ENCODE results near the gene PHC2. TPM values are rescaled to one million over a fixed set of nuclear protein-coding genes. Genes with fewer than 3 reads are reported as not detected.

The PHC2 gene
- total and polyA plus RNA-seq, 2 of the 13 experiments (the other 11 are each of a cell fraction or from before 2014, with no cell fraction given) = 52.5 to 84.9 TPM

GRCh38 chr1:33361532-33362235 is 69.2 kb downstream of the PHC2 start (continued):
- TF ChIP-seq ZNF737 (CRISPR knock-in tag; IDR thresholded peaks at IDR 0.05; ENCODE audit: borderline replicate concordance) (no peak), TRIM24 (CRISPR knock-in tag; IDR thresholded peaks at IDR 0.05) (no peak), ZNF234 (CRISPR knock-in tag; conservative IDR thresholded peaks at IDR 0.05) (no peak), SNRNP70 (IDR thresholded peaks at IDR 0.05; ENCODE audit: low read depth, low read length) (no peak)

DNA sequence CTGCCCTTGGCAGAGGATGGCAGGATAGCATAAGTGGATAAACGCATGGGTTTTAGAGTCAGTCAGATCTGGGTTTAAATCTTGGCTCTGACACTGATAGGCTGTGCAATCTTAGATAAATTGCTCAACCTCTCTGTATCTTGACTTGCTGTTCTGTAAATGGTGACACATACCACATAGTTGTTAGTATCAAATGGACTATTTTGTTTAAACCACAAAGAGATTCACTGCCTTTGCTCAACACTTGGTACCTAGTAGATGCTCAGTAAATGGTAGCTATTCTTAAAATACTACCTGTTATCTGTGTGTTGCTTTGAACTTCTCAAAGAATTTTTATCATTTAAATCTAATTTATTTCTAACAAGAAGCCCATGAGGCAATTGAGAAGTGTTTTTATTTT is 70.5 kb downstream of the PHC2 start:
- intact Hi-C loops (cut with micrococcal nuclease; ENCODE audit: unreplicated experiment) = loop anchor here (10.0 kb wide), 1 partner anchor 246 kb away; no protein-coding TSS in a partner anchor
- in situ Hi-C loops (cut with HindIII; ENCODE audit: extremely low pct_ligation_motif_present, low pct_unique_long_range_greater_than_20kb) = no loop called here
- no peaks in the 10 kb centered on the region; the same call in 1 of the 2 replicates for H4K20me1 ChIP-seq (ENCODE audit: insufficient read depth, low read length)
- H3K9ac ChIP-seq (ENCODE audit: insufficient read depth, low read depth, low read length) = no peak overlapping the region
- TF ChIP-seq BRCA1 (CRISPR knock-in tag; IDR thresholded peaks at IDR 0.05) (no peak), SMC3 (IDR thresholded peaks at IDR 0.05; ENCODE audit: low read length) (no peak), BATF2 (CRISPR knock-in tag; IDR thresholded peaks at IDR 0.05) (no peak), IKZF4 (CRISPR knock-in tag; IDR thresholded peaks at IDR 0.05; ENCODE audit: borderline replicate concordance, low read depth, not compliant biosample characterization) (no peak), EHMT2 (IDR thresholded peaks at IDR 0.05; ENCODE audit: borderline replicate concordance, low read depth, low read length) (no peak), PHF8 (CRISPR knock-in tag; IDR thresholded peaks at IDR 0.05) (no peak), HOXA9 (CRISPR knock-in tag; IDR thresholded peaks at IDR 0.05; ENCODE audit: borderline replicate concordance) (no peak), CBX5 (CRISPR knock-in tag; IDR thresholded peaks at IDR 0.05; ENCODE audit: borderline replicate concordance) (no peak), NBN (conservative IDR thresholded peaks at IDR 0.05) (no peak), RNF2 (conservative IDR thresholded peaks at IDR 0.05; ENCODE audit: low read depth) (no peak), ETV6 (CRISPR knock-in tag; conservative IDR thresholded peaks at IDR 0.05) (no peak), POLR2G (IDR thresholded peaks at IDR 0.05; ENCODE audit: low read depth, low read length) (no peak), POGZ (CRISPR knock-in tag; IDR thresholded peaks at IDR 0.05) (no peak), FOXK2 (IDR thresholded peaks at IDR 0.05) (no peak)
- FAIRE-seq (no peak), DNase-seq (ENCODE audit: low spot score) (no peak), ATAC-seq (no peak)
- no peaks in the 10 kb centered on the region; a peak in 1 of 5 replicates for H3K27me3 ChIP-seq (ENCODE audit: control insufficient read depth in 1 of 2, insufficient read depth in 2 of 2, low read length in 2 of 2)
- H3K36me3 ChIP-seq (replicated peaks in 1 of 2; ENCODE audit: control insufficient read depth in 1 of 2, insufficient read depth in 2 of 2, low read length in 2 of 2) = no peaks in the 10 kb centered on the region
- H3K9me3 ChIP-seq (ENCODE audit: low read length) = no peaks in the 10 kb centered on the region
- H3K4me2 ChIP-seq (ENCODE audit: low read depth, low read length) = no peak overlapping the region
- H3K4me3 ChIP-seq (replicated peaks in 1 of 3; ENCODE audit: insufficient read depth in 1 of 3, low read depth in 2 of 3, low read length in 3 of 3) = no peak overlapping the region
- WGBS (ENCODE audit: low lambda C conversion rate) = 100% methylated on average over 1 of the region's 1 CpG
- H3K4me1 ChIP-seq (ENCODE audit: insufficient read depth, low read length) = peaks cover 27% of the 10 kb centered on the region
- ChIA-PET CTCF (ENCODE audit: low intra/inter-chr PET ratio, low total read pairs) (no interaction called here), POLR2A (interaction anchor here (0.7 kb wide), 1 partner anchor 10 kb away, joined by 3 read pairs; no protein-coding TSS in a partner anchor)
- no peak overlapping the region for H3K27ac ChIP-seq (ENCODE audit: extremely low read length, insufficient read depth, low read length)
- no TSS peak for BruUV-seq (replicated peaks)
- H2AFZ ChIP-seq (ENCODE audit: low read length) = no peak overlapping the region
- H3K79me2 ChIP-seq (ENCODE audit: insufficient read depth, low read length) = no peaks in the 10 kb centered on the region

All from HepG2 (cell line).